HG03025 (cell line): ENCODE data around the gene SAMD8.
A peak's percentile ranks its signal among the peaks of the same experiment; 100 is the strongest.
"Not testable (repeated sequence)": the region's sequence is repeated elsewhere in the genome, so short reads cannot be mapped to it uniquely, and the experiment has no call there.

Experiments used
- ATAC-seq: cut with Tn5 transposase; IDR thresholded peaks from one replicate; pipeline ENCODE4 v1.9.1; 2021; ENCODE audit warnings: mild to moderate bottlenecking, moderate library complexity; ENCODE audit not compliant: unreplicated experiment, low FRiP score

SAMD8 gene

GRCh38 chr10:75137533-75138438 is 26.3 kb downstream of the SAMD8 start:
- no peak for ATAC-seq

GRCh38 chr10:75140246-75140645 is 28.8 kb downstream of the SAMD8 start:
- ATAC-seq: no peak

GRCh38 chr10:75143353-75143752 is 31.9 kb downstream of the SAMD8 start:
- no peak for ATAC-seq

GRCh38 chr10:75145590-75145989 is 34.1 kb downstream of the SAMD8 start:
- ATAC-seq: no peak

GRCh38 chr10:75146780-75147179 is 35.3 kb downstream of the SAMD8 start:
- ATAC-seq: no peak

- no peak for ATAC-seq
These were observed 39.2 kb downstream of the SAMD8 start for GRCh38 chr10:75150656-75151055.

- ATAC-seq: no peak
These were observed 48.1 kb downstream of the SAMD8 start for GRCh38 chr10:75159519-75159918.

- ATAC-seq: peak; percentile 78
These were observed 54.5 kb downstream of the SAMD8 start for GRCh38 chr10:75165684-75166622.

- no peak for ATAC-seq
These were observed 55.1 kb downstream of the SAMD8 start for GRCh38 chr10:75166623-75166972.

- no peak for ATAC-seq
These were observed 56.8 kb downstream of the SAMD8 start for GRCh38 chr10:75168275-75168674.

- no peak for ATAC-seq
These were observed 58.8 kb downstream of the SAMD8 start for GRCh38 chr10:75170215-75170614.

GRCh38 chr10:75175046-75175445 is 63.6 kb downstream of the SAMD8 start:
- no peak for ATAC-seq

GRCh38 chr10:75176046-75176445 is 64.6 kb downstream of the SAMD8 start:
- ATAC-seq: no peak

GRCh38 chr10:75176736-75177135 is 65.3 kb downstream of the SAMD8 start:
- no peak for ATAC-seq

GRCh38 chr10:75179657-75180177 is 68.3 kb downstream of the SAMD8 start:
- ATAC-seq: no peak

- ATAC-seq: no peak
These were observed 69.1 kb downstream of the SAMD8 start for GRCh38 chr10:75180592-75180991.

GRCh38 chr10:75181073-75181472 is 69.6 kb downstream of the SAMD8 start:
- no peak for ATAC-seq

GRCh38 chr10:75186310-75186709 is 74.9 kb downstream of the SAMD8 start:
- ATAC-seq: no peak

- ATAC-seq: no peak
These were observed 76.5 kb downstream of the SAMD8 start for GRCh38 chr10:75187961-75188426.

GRCh38 chr10:75188522-75188921 is 77.1 kb downstream of the SAMD8 start:
- not testable (repeated sequence) for ATAC-seq
